Panc1 (cell line): ENCODE measurements around the gene EIF2D. TPM values are rescaled to one million over a fixed set of nuclear protein-coding genes. Genes with fewer than 3 reads are reported as not detected.

Source experiments
- ATAC-seq: fragments of 200-7000 bp; cut with Tn5 transposase; 2 replicates; pipeline ENCODE4 v1.9.1; 2020; ENCODE audit warnings: mild to moderate bottlenecking, moderate library complexity
- BruUV-seq: library from RNA; stranded (reverse); fragments of 400-500 nt; replicated peaks from 2 replicates; lab custom pipeline; 2021; lab: Mats Ljungman, UMichigan
- CTCF ChIA-PET: fragments of 300-600 bp; sonication (Branson Sonifier 250); formaldehyde crosslinking; loops from one replicate; lab custom pipeline; 2022; ENCODE audit warnings: antibody characterized with exemption; lab: Charles Lee
- POLR2A ChIA-PET: fragments of 300-600 bp; sonication (Branson Sonifier 250); formaldehyde crosslinking; loops from one replicate; lab custom pipeline; 2022; ENCODE audit warnings: antibody characterized with exemption; lab: Charles Lee
- DNase-seq: peaks from one replicate; pipeline ENCODE4 v3.0.0-alpha.2; 2010; ENCODE audit warnings: low read depth, low spot score
- H3K27ac ChIP-seq: 2 replicates; pipeline ENCODE4 v1.5.1; 2011; ENCODE audit warnings: mild to moderate bottlenecking, low read length, inconsistent platforms
- H3K27me3 ChIP-seq: fragments of 200-500 bp; sonication (Bioruptor generic); 2 replicates; pipeline ENCODE4 v1.6.0; 2014; ENCODE audit warnings: low read length, inconsistent platforms; ENCODE audit not compliant: control insufficient read depth, insufficient read depth
- H3K36me3 ChIP-seq: fragments of 200-500 bp; sonication (Bioruptor generic); 2 replicates; pipeline ENCODE4 v1.5.1; 2014; ENCODE audit warnings: inconsistent platforms, mild to moderate bottlenecking, low read length, moderate library complexity; ENCODE audit not compliant: control insufficient read depth, insufficient read depth
- H3K4me1 ChIP-seq: 2 replicates; pipeline ENCODE4 v1.5.1; 2011; ENCODE audit warnings: inconsistent platforms, mild to moderate bottlenecking, low read length, moderate library complexity; ENCODE audit not compliant: control insufficient read depth, insufficient read depth
- H3K4me3 ChIP-seq, 2 experiments: 2 replicates each; pipeline ENCODE4 v1.5.1; 2011 to 2012; ENCODE audit warnings: low read depth in 2 of 2, low read length in 2 of 2, mild to moderate bottlenecking in 2 of 2, inconsistent platforms in 1 of 2, moderate library complexity in 1 of 2
- H3K9me3 ChIP-seq: fragments of 200-500 bp; sonication (Bioruptor generic); 2 replicates; pipeline ENCODE4 v1.5.1; 2014; ENCODE audit warnings: low read depth, mild to moderate bottlenecking, inconsistent platforms, low read length, moderate library complexity; ENCODE audit not compliant: control insufficient read depth, insufficient read depth
- POLR2AphosphoS5 ChIP-seq: IDR thresholded peaks from 2 replicates; pipeline ENCODE4 v1.6.1; 2012; ENCODE audit warnings: mild to moderate bottlenecking, low read depth, low read length, moderate library complexity
- SIN3A ChIP-seq: IDR thresholded peaks from 2 replicates; pipeline ENCODE4 v1.6.1; 2012; ENCODE audit warnings: low read depth, mild to moderate bottlenecking, low read length, moderate library complexity, borderline replicate concordance; ENCODE audit not compliant: insufficient read depth
- TCF7L2 ChIP-seq: IDR thresholded peaks from 2 replicates; pipeline ENCODE4 v1.6.1; 2011; ENCODE audit warnings: mild to moderate bottlenecking, low read depth, low read length, inconsistent platforms
- in situ Hi-C: cut with HindIII; loops from 2 replicates; pipeline ENCODE4 v1.10.0; 2016; ENCODE audit warnings: low sequenced_read_pairs, low pct_unique_long_range_greater_than_20kb
- intact Hi-C: fragments of 100-400 bp; cut with micrococcal nuclease; formaldehyde crosslinking; loops from one replicate; pipeline ENCODE4 v1.10.0; 2022; ENCODE audit not compliant: unreplicated experiment
- total RNA-seq: library from RNA; stranded (reverse); gene quantifications from one replicate; pipeline ENCODE4 v1.2.1, GENCODE V29; 2021; ENCODE audit not compliant: unreplicated experiment
- TF ChIP-seq, protein P1 (sequence below): fragments of 450-650 bp; IDR thresholded peaks from 2 replicates; pipeline ENCODE4 v1.5.1; 2017; ENCODE audit warnings: mild to moderate bottlenecking
- TF ChIP-seq, protein P2 (sequence below), 2 experiments: IDR thresholded peaks; 2 replicates each; pipeline ENCODE4 v1.6.1; 2011 to 2012; ENCODE audit warnings: low read depth in 2 of 2, control low read depth in 1 of 2, low read length in 1 of 2, mild to moderate bottlenecking in 1 of 2, moderate library complexity in 1 of 2; ENCODE audit not compliant: insufficient read depth in 1 of 2

The EIF2D gene
- total RNA-seq, 1 experiment from 2014 or later: 28.7 TPM

DNA sequence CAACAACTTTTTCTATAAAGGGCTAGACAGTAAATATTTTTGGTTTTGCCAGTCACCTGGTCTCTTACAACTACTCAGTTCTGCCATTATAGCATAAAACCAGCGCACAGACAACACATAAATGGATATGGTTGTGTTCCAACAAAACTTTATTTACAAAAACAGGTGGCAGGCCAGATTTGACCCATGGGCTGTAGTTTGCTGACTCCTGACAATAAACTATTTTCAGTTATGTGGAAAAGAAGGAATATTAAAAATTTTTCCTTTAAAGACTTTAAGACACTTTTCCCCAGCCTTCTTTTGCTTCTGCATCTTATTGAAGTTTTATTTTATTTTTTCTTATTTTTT, 16.0 kb downstream of the EIF2D start:
- ATAC-seq: no peak
- ChIA-PET CTCF (no interaction called here), POLR2A (no interaction called here)
- Histone ChIP-seq H3K36me3 (peaks cover 2% of the 10 kb centered on the region; the same call in 1 of the 2 replicates), H3K27ac (no peak overlapping the region), H3K27me3 (no peaks in the 10 kb centered on the region), H3K9me3 (no peaks in the 10 kb centered on the region), H3K4me3 (no peak overlapping the region), H3K4me1 (no peaks in the 10 kb centered on the region)
- BruUV-seq: no TSS peak
- TF ChIP-seq TCF7L2: no peak
- TF ChIP-seq SIN3A: no peak
- no peak for TF ChIP-seq POLR2AphosphoS5
- TF ChIP-seq, protein P1, sequence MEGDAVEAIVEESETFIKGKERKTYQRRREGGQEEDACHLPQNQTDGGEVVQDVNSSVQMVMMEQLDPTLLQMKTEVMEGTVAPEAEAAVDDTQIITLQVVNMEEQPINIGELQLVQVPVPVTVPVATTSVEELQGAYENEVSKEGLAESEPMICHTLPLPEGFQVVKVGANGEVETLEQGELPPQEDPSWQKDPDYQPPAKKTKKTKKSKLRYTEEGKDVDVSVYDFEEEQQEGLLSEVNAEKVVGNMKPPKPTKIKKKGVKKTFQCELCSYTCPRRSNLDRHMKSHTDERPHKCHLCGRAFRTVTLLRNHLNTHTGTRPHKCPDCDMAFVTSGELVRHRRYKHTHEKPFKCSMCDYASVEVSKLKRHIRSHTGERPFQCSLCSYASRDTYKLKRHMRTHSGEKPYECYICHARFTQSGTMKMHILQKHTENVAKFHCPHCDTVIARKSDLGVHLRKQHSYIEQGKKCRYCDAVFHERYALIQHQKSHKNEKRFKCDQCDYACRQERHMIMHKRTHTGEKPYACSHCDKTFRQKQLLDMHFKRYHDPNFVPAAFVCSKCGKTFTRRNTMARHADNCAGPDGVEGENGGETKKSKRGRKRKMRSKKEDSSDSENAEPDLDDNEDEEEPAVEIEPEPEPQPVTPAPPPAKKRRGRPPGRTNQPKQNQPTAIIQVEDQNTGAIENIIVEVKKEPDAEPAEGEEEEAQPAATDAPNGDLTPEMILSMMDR: no peak
- TF ChIP-seq, protein P2, sequence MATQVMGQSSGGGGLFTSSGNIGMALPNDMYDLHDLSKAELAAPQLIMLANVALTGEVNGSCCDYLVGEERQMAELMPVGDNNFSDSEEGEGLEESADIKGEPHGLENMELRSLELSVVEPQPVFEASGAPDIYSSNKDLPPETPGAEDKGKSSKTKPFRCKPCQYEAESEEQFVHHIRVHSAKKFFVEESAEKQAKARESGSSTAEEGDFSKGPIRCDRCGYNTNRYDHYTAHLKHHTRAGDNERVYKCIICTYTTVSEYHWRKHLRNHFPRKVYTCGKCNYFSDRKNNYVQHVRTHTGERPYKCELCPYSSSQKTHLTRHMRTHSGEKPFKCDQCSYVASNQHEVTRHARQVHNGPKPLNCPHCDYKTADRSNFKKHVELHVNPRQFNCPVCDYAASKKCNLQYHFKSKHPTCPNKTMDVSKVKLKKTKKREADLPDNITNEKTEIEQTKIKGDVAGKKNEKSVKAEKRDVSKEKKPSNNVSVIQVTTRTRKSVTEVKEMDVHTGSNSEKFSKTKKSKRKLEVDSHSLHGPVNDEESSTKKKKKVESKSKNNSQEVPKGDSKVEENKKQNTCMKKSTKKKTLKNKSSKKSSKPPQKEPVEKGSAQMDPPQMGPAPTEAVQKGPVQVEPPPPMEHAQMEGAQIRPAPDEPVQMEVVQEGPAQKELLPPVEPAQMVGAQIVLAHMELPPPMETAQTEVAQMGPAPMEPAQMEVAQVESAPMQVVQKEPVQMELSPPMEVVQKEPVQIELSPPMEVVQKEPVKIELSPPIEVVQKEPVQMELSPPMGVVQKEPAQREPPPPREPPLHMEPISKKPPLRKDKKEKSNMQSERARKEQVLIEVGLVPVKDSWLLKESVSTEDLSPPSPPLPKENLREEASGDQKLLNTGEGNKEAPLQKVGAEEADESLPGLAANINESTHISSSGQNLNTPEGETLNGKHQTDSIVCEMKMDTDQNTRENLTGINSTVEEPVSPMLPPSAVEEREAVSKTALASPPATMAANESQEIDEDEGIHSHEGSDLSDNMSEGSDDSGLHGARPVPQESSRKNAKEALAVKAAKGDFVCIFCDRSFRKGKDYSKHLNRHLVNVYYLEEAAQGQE (IDR thresholded peaks at IDR 0.05; ENCODE audit: insufficient read depth in 1 of 2, low read depth in 2 of 2, low read length in 1 of 2): no peak
- in situ Hi-C loops: no loop called here
- intact Hi-C loops: no loop called here
- no peak for DNase-seq

DNA sequence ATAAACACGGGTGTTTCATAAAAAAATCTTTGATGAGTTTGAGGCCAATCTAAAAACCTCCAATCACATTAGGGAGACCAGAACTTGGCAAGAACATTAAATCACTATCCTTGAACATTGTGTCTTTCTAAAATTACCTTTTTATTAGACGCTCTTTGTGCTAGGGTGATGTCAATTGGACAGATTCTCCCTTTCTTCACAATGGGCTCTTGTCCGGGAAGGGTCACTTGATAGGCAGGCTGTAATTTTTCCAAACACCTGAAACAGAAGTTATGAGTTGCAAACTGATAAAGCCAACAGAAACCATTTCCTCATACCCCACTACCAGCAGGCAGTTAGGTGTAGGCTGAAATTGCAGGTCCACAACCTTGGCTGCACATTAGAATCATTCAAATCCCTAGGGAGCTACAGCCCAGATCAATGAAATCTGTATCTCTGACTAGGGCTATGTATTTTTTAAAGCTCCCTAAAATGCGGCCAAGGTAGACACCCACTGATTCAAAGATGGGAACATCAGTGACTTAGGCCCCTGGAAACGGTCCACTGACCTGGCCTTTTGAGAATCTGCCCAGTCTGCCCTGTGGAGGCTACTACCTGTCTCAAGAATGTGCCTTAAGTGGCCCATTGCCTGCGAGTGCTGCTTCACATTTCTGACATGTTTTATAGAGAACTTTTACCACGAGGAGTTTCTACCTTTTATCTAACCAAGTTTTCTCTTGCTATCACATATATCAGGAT, 16.5 kb downstream of the EIF2D start:
- intact Hi-C loops (no loop called here), in situ Hi-C loops (no loop called here)
- DNase-seq: no peak
- H3K4me1 ChIP-seq: no peaks in the 10 kb centered on the region
- ATAC-seq: no peak
- no peak overlapping the region for H3K4me3 ChIP-seq
- H3K9me3 ChIP-seq: no peaks in the 10 kb centered on the region
- no TSS peak for BruUV-seq
- H3K36me3 ChIP-seq: peaks cover 2% of the 10 kb centered on the region; the same call in 1 of the 2 replicates
- ChIA-PET CTCF (no interaction called here), POLR2A (no interaction called here)
- TF ChIP-seq, protein P1: no peak
- TF ChIP-seq TCF7L2 (no peak), POLR2AphosphoS5 (no peak)
- H3K27ac ChIP-seq: no peak overlapping the region
- no peaks in the 10 kb centered on the region for H3K27me3 ChIP-seq
